GM19239 (cell line): ENCODE measurements around the gene DCTD.

Experiments
- DNase-seq: peaks from one replicate; pipeline ENCODE4 v3.0.0; 2011; ENCODE audit warnings: low spot score; ENCODE audit not compliant: insufficient read length
- FAIRE-seq: peaks from 2 replicates; lab custom pipeline; 2011; peaks lifted over from hg19 to GRCh38; lab: Jason Lieb, UNC

DCTD gene

GRCh38 chr4:182875453-182876405 is 41.5 kb downstream of the DCTD start:
- FAIRE-seq (no peak), DNase-seq (no peak)

GRCh38 chr4:182874797-182875345 is 42.3 kb downstream of the DCTD start:
- DNase-seq, result no peak
- no peak for FAIRE-seq

GRCh38 chr4:182874304-182874751 is 42.9 kb downstream of the DCTD start:
- no peak for FAIRE-seq
- DNase-seq, result no peak

GRCh38 chr4:182873726-182874125 is 43.5 kb downstream of the DCTD start:
- no peak for DNase-seq
- no peak for FAIRE-seq

- no peak for FAIRE-seq
- no peak for DNase-seq
Measured at GRCh38 chr4:182873289-182873688, 43.9 kb downstream of the DCTD start.

GRCh38 chr4:182872886-182873285 is 44.3 kb downstream of the DCTD start:
- FAIRE-seq (no peak), DNase-seq (no peak)

- FAIRE-seq (no peak), DNase-seq (no peak)
Measured at GRCh38 chr4:182871616-182872015, 45.6 kb downstream of the DCTD start.

- FAIRE-seq, result no peak
- no peak for DNase-seq
Measured at GRCh38 chr4:182869697-182870096, 47.5 kb downstream of the DCTD start.

- FAIRE-seq (no peak), DNase-seq (no peak)
Measured at GRCh38 chr4:182866746-182867145, 50.4 kb downstream of the DCTD start.

GRCh38 chr4:182863501-182863900 is 53.7 kb downstream of the DCTD start:
- FAIRE-seq, result no peak
- no peak for DNase-seq

- no peak for DNase-seq
- no peak for FAIRE-seq
Measured at GRCh38 chr4:182862921-182863320, 54.3 kb downstream of the DCTD start.

- FAIRE-seq (no peak), DNase-seq (no peak)
Measured at GRCh38 chr4:182862141-182862875, 54.9 kb downstream of the DCTD start.

GRCh38 chr4:182861346-182861745 is 55.8 kb downstream of the DCTD start:
- FAIRE-seq (no peak), DNase-seq (no peak)

- FAIRE-seq (no peak), DNase-seq (no peak)
Measured at GRCh38 chr4:182859730-182860129, 57.5 kb downstream of the DCTD start.

- DNase-seq (no peak), FAIRE-seq (no peak)
Measured at GRCh38 chr4:182858711-182859110, 58.5 kb downstream of the DCTD start.

- FAIRE-seq, result no peak
Measured at GRCh38 chr4:182856862-182857261, 60.3 kb downstream of the DCTD start.

GRCh38 chr4:182855877-182856276 is 61.3 kb downstream of the DCTD start:
- no peak for DNase-seq
- no peak for FAIRE-seq

More at GRCh38 chr4:182856862-182857261, 60.3 kb downstream of the DCTD start:
- DNase-seq, result no peak

- no peak for FAIRE-seq
Measured at GRCh38 chr4:182855312-182855711, 61.9 kb downstream of the DCTD start.

GRCh38 chr4:182854466-182854865 is 62.7 kb downstream of the DCTD start:
- no peak for FAIRE-seq

More at GRCh38 chr4:182855312-182855711, 61.9 kb downstream of the DCTD start:
- DNase-seq, result no peak

GRCh38 chr4:182853731-182854330 is 63.4 kb downstream of the DCTD start:
- DNase-seq (no peak), FAIRE-seq (no peak)

More at GRCh38 chr4:182854466-182854865, 62.7 kb downstream of the DCTD start:
- no peak for DNase-seq
